ENCODE measurements around the gene ATXN10.

Gene ATXN10

DNA sequence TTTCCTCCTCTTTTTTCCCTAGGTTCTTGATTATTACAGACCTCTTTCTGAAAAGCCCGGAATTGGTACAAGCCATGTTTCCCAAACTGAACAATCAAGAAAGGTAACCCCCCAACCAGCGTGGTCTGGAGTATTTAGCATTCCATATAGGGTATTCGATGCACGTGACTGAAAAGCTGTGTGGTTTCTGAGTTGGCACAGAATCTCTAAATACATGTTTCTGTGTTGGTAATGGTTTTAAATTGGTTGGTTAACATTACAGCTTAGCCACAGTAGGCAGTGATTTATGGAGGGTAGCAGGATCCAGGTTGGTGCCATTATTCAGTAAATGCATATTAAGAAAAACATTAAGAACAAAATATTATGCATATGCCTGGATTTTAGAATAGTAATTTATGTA is 46.8 kb downstream of the ATXN10 start:
- Histone ChIP-seq H3K27me3 (replicated peaks; ENCODE audit: control insufficient read depth, insufficient read depth, low read length) (no peaks in the 10 kb centered on the region), H3K9me3 (ENCODE audit: control insufficient read depth, low read length) (no peaks in the 10 kb centered on the region), H3K9ac (ENCODE audit: low read length) (no peak overlapping the region), H3K4me3 (ENCODE audit: low read length) (no peak overlapping the region), H3K4me1 (ENCODE audit: control insufficient read depth, insufficient read depth, low read length) (peaks cover 16% of the 10 kb centered on the region), H3K36me3 (ENCODE audit: control insufficient read depth, insufficient read depth, low read length, severe bottlenecking) (peaks cover 59% of the 10 kb centered on the region)
- no peak for DNase-seq (ENCODE audit: low read depth)

GRCh38 chr22:45720839-45721378 is 49.3 kb downstream of the ATXN10 start:
- Histone ChIP-seq H3K4me1 (ENCODE audit: control insufficient read depth, insufficient read depth, low read length) (peaks cover 16% of the 10 kb centered on the region), H3K4me3 (ENCODE audit: low read length) (no peak overlapping the region), H3K36me3 (ENCODE audit: control insufficient read depth, insufficient read depth, low read length, severe bottlenecking) (peaks cover 39% of the 10 kb centered on the region), H3K27me3 (replicated peaks; ENCODE audit: control insufficient read depth, insufficient read depth, low read length) (no peaks in the 10 kb centered on the region), H3K9ac (ENCODE audit: low read length) (no peak overlapping the region), H3K9me3 (ENCODE audit: control insufficient read depth, low read length) (no peaks in the 10 kb centered on the region)
- DNase-seq (ENCODE audit: low read depth) = no peak

DNA sequence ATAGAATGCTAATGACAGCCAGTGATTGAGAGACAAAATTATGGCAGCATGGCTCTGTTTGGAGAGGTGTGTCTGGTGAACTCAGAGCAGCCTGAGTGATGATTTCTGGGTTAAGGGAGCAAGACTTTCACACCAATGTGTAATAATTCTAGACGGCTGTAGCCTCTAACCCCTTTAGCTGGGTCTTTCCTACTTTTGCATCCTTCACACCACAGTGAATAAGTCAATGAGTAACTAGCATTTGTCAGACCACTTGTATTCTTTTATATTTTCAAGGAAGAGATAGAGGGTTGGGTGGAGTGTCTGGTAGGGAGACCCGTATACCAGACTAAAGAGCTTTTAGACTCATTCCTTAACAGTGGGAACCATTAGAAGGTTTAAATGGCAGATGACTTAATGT is 50.4 kb downstream of the ATXN10 start:
- no peak for DNase-seq (ENCODE audit: low read depth)
- H3K36me3 ChIP-seq (ENCODE audit: control insufficient read depth, insufficient read depth, low read length, severe bottlenecking) = peaks cover 38% of the 10 kb centered on the region
- no peaks in the 10 kb centered on the region for H3K27me3 ChIP-seq (replicated peaks; ENCODE audit: control insufficient read depth, insufficient read depth, low read length)
- H3K4me1 ChIP-seq (ENCODE audit: control insufficient read depth, insufficient read depth, low read length) = peaks cover 23% of the 10 kb centered on the region
- H3K9me3 ChIP-seq (ENCODE audit: control insufficient read depth, low read length) = no peaks in the 10 kb centered on the region
- no peak overlapping the region for H3K4me3 ChIP-seq (ENCODE audit: low read length)
- no peak overlapping the region for H3K9ac ChIP-seq (ENCODE audit: low read length)

- no peaks in the 10 kb centered on the region for H3K27me3 ChIP-seq (replicated peaks; ENCODE audit: control insufficient read depth, insufficient read depth, low read length)
- no peak for DNase-seq (ENCODE audit: low read depth)
- H3K9me3 ChIP-seq (ENCODE audit: control insufficient read depth, low read length) = no peaks in the 10 kb centered on the region
- no peak overlapping the region for H3K4me3 ChIP-seq (ENCODE audit: low read length)
- H3K4me1 ChIP-seq (ENCODE audit: control insufficient read depth, insufficient read depth, low read length) = peaks cover 7% of the 10 kb centered on the region
- H3K36me3 ChIP-seq (ENCODE audit: control insufficient read depth, insufficient read depth, low read length, severe bottlenecking) = peaks cover 26% of the 10 kb centered on the region
- no peak overlapping the region for H3K9ac ChIP-seq (ENCODE audit: low read length)
Observed at GRCh38 chr22:45726081-45726480, 54.4 kb downstream of the ATXN10 start.

GRCh38 chr22:45731041-45731797 is 59.6 kb downstream of the ATXN10 start:
- no peak overlapping the region for H3K4me3 ChIP-seq (ENCODE audit: low read length)
- DNase-seq (ENCODE audit: low read depth) = peak; percentile 42

GRCh38 chr22:45731798-45732495 is 60.3 kb downstream of the ATXN10 start:
- H3K9ac ChIP-seq (ENCODE audit: low read length) = no peak overlapping the region
- H3K27me3 ChIP-seq (replicated peaks; ENCODE audit: control insufficient read depth, insufficient read depth, low read length) = no peaks in the 10 kb centered on the region
- peaks cover 10% of the 10 kb centered on the region for H3K4me1 ChIP-seq (ENCODE audit: control insufficient read depth, insufficient read depth, low read length)
- peak; percentile 64 for DNase-seq (ENCODE audit: low read depth)
- no peak overlapping the region for H3K4me3 ChIP-seq (ENCODE audit: low read length)
- H3K36me3 ChIP-seq (ENCODE audit: control insufficient read depth, insufficient read depth, low read length, severe bottlenecking) = peaks cover 35% of the 10 kb centered on the region
- H3K9me3 ChIP-seq (ENCODE audit: control insufficient read depth, low read length) = no peaks in the 10 kb centered on the region

More at GRCh38 chr22:45731041-45731797, 59.6 kb downstream of the ATXN10 start:
- Histone ChIP-seq H3K27me3 (replicated peaks; ENCODE audit: control insufficient read depth, insufficient read depth, low read length) (no peaks in the 10 kb centered on the region), H3K4me1 (ENCODE audit: control insufficient read depth, insufficient read depth, low read length) (peaks cover 15% of the 10 kb centered on the region), H3K9ac (ENCODE audit: low read length) (no peak overlapping the region), H3K9me3 (ENCODE audit: control insufficient read depth, low read length) (no peaks in the 10 kb centered on the region), H3K36me3 (ENCODE audit: control insufficient read depth, insufficient read depth, low read length, severe bottlenecking) (peaks cover 27% of the 10 kb centered on the region)

DNA sequence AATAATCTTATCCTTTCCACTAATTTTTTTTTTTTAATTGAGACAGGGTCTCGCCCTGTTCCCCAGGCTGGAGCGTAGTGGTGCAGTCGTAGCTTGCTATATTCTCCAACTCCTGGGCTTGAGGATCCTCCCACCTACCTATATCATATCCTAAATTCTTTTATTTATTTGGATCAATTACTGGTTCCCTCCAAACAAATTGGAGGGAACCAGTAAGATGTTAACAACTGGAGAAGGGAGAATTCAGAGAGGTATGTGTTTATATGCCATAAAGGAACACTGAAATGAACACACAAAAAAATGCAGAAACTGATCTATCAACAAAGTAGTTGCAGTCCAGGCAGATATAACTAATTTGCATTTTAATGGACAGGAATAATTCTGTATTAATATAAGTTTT is 63.6 kb downstream of the ATXN10 start:
- H3K4me1 ChIP-seq (ENCODE audit: control insufficient read depth, insufficient read depth, low read length) = peaks cover 23% of the 10 kb centered on the region
- H3K4me3 ChIP-seq (ENCODE audit: low read length) = no peak overlapping the region
- H3K27me3 ChIP-seq (replicated peaks; ENCODE audit: control insufficient read depth, insufficient read depth, low read length) = no peaks in the 10 kb centered on the region
- peaks cover 47% of the 10 kb centered on the region for H3K36me3 ChIP-seq (ENCODE audit: control insufficient read depth, insufficient read depth, low read length, severe bottlenecking)
- no peak for DNase-seq (ENCODE audit: low read depth)
- no peak overlapping the region for H3K9ac ChIP-seq (ENCODE audit: low read length)
- no peaks in the 10 kb centered on the region for H3K9me3 ChIP-seq (ENCODE audit: control insufficient read depth, low read length)

DNA sequence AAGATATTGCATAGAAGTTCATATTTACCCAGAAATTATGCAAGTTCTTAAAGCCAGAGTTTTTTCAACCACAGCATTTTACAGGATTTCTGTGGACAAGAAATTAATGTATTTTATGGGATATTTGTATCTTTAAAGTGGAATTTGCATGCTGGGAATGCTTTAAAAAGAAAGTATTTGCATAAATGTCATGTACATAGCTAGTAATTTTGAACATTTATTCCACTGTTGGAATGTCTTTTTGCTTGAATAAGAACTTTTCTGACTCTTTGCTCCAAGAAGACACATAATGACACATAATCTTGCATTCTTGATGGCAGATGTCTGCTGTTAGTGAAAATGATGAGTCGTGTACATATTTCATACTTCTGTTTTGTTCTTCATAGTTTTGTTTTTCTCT is 66.6 kb downstream of the ATXN10 start:
- H3K4me3 ChIP-seq (ENCODE audit: low read length) = no peak overlapping the region
- H3K4me1 ChIP-seq (ENCODE audit: control insufficient read depth, insufficient read depth, low read length) = peaks cover 25% of the 10 kb centered on the region
- H3K36me3 ChIP-seq (ENCODE audit: control insufficient read depth, insufficient read depth, low read length, severe bottlenecking) = peaks cover 64% of the 10 kb centered on the region
- peak; percentile 27 for DNase-seq (ENCODE audit: low read depth)
- no peak overlapping the region for H3K9ac ChIP-seq (ENCODE audit: low read length)
- H3K9me3 ChIP-seq (ENCODE audit: control insufficient read depth, low read length) = no peaks in the 10 kb centered on the region
- H3K27me3 ChIP-seq (replicated peaks; ENCODE audit: control insufficient read depth, insufficient read depth, low read length) = no peaks in the 10 kb centered on the region

- Histone ChIP-seq H3K9me3 (ENCODE audit: control insufficient read depth, low read length) (no peaks in the 10 kb centered on the region), H3K36me3 (ENCODE audit: control insufficient read depth, insufficient read depth, low read length, severe bottlenecking) (peaks cover 69% of the 10 kb centered on the region), H3K4me3 (ENCODE audit: low read length) (no peak overlapping the region), H3K4me1 (ENCODE audit: control insufficient read depth, insufficient read depth, low read length) (peaks cover 39% of the 10 kb centered on the region), H3K27me3 (replicated peaks; ENCODE audit: control insufficient read depth, insufficient read depth, low read length) (no peaks in the 10 kb centered on the region), H3K9ac (ENCODE audit: low read length) (no peak overlapping the region)
- DNase-seq (ENCODE audit: low read depth) = no peak
Observed at GRCh38 chr22:45740236-45740635, 68.6 kb downstream of the ATXN10 start.

GRCh38 chr22:45742866-45743450 is 71.3 kb downstream of the ATXN10 start:
- DNase-seq (ENCODE audit: low read depth) = peak; percentile 86
- peak overlapping the region; percentile 37 for H3K9ac ChIP-seq (ENCODE audit: low read length)

DNA sequence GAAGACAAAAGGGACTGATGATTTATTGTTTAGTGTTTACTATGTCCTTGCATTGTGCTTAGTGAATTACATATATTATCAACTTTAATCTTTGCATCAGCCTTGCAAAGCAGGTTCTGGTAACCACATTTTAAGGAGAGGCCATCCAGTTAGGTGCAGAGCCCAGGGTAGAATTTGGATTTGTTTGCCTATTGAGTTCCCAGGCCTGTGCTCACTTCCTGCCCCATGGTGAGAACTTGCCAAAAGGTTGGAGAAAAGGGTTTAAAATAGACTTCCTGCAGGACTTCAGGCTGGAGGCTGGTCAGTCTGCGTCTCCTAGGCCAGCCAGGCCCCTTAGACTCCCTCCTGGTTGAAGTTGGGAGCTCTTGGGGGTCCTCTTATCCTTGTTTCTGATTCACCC is 72.1 kb downstream of the ATXN10 start:
- DNase-seq (ENCODE audit: low read depth) = no peak
- Histone ChIP-seq H3K36me3 (ENCODE audit: control insufficient read depth, insufficient read depth, low read length, severe bottlenecking) (peaks cover 45% of the 10 kb centered on the region), H3K4me3 (ENCODE audit: low read length) (peak overlapping the region; percentile 4), H3K9me3 (ENCODE audit: control insufficient read depth, low read length) (no peaks in the 10 kb centered on the region), H3K4me1 (ENCODE audit: control insufficient read depth, insufficient read depth, low read length) (peaks cover 29% of the 10 kb centered on the region), H3K27me3 (replicated peaks; ENCODE audit: control insufficient read depth, insufficient read depth, low read length) (no peaks in the 10 kb centered on the region), H3K9ac (ENCODE audit: low read length) (peak overlapping the region; percentile 16)

More at GRCh38 chr22:45742866-45743450, 71.3 kb downstream of the ATXN10 start:
- no peaks in the 10 kb centered on the region for H3K9me3 ChIP-seq (ENCODE audit: control insufficient read depth, low read length)
- H3K27me3 ChIP-seq (replicated peaks; ENCODE audit: control insufficient read depth, insufficient read depth, low read length) = no peaks in the 10 kb centered on the region
- H3K4me1 ChIP-seq (ENCODE audit: control insufficient read depth, insufficient read depth, low read length) = peaks cover 36% of the 10 kb centered on the region
- peaks cover 47% of the 10 kb centered on the region for H3K36me3 ChIP-seq (ENCODE audit: control insufficient read depth, insufficient read depth, low read length, severe bottlenecking)
- peak overlapping the region; percentile 9 for H3K4me3 ChIP-seq (ENCODE audit: low read length)

Data from adipocyte (in vitro differentiated cells).